Stromal cell of bone marrow (primary cell): ENCODE results near the gene ZNF761.
"Not testable (repeated sequence)": the region's sequence is repeated elsewhere in the genome, so short reads cannot be mapped to it uniquely, and the experiment has no call there.

ENCODE experiments used
- DNase-seq: peaks from one replicate; pipeline ENCODE4 v3.0.0-alpha.2; 2012; ENCODE audit warnings: low read depth

ZNF761 gene

GRCh38 chr19:53460131-53460721 is 28.4 kb downstream of the ZNF761 start:
- DNase-seq: not testable (repeated sequence)

- DNase-seq: no peak
Measured at GRCh38 chr19:53461866-53462265, 30.1 kb downstream of the ZNF761 start.

- no peak for DNase-seq
Measured at GRCh38 chr19:53462861-53463260, 31.1 kb downstream of the ZNF761 start.

- no peak for DNase-seq
Measured at GRCh38 chr19:53463263-53463662, 31.5 kb downstream of the ZNF761 start.

GRCh38 chr19:53466726-53467484 is 35.1 kb downstream of the ZNF761 start:
- DNase-seq: no peak

- peak; percentile 73 for DNase-seq
Measured at GRCh38 chr19:53467485-53468262, 35.9 kb downstream of the ZNF761 start, which contains the start of gene ZNF813. TSS of gene ZNF813 (plus strand) at chr19:53467733. CDS start at chr19:53483823, 16,090 bp downstream.

GRCh38 chr19:53468628-53469027 is 36.8 kb downstream of the ZNF761 start:
- not testable (repeated sequence) for DNase-seq

- DNase-seq: no peak
Measured at GRCh38 chr19:53471916-53472315, 40.1 kb downstream of the ZNF761 start.

- not testable (repeated sequence) for DNase-seq
Measured at GRCh38 chr19:53474832-53475231, 43.0 kb downstream of the ZNF761 start.

GRCh38 chr19:53475470-53475869 is 43.7 kb downstream of the ZNF761 start:
- DNase-seq: not testable (repeated sequence)

- DNase-seq: not testable (repeated sequence)
Measured at GRCh38 chr19:53483751-53484150, 52.0 kb downstream of the ZNF761 start.

GRCh38 chr19:53485046-53486004 is 53.5 kb downstream of the ZNF761 start:
- DNase-seq: no peak

GRCh38 chr19:53492153-53492552 is 60.4 kb downstream of the ZNF761 start:
- DNase-seq: no peak

- DNase-seq: not testable (repeated sequence)
Measured at GRCh38 chr19:53497311-53498023, 65.7 kb downstream of the ZNF761 start.

GRCh38 chr19:53498024-53498395 is 66.2 kb downstream of the ZNF761 start:
- DNase-seq: not testable (repeated sequence)

- not testable (repeated sequence) for DNase-seq
Measured at GRCh38 chr19:53503151-53503550, 71.4 kb downstream of the ZNF761 start.

- DNase-seq: not testable (repeated sequence)
Measured at GRCh38 chr19:53503671-53504364, 72.0 kb downstream of the ZNF761 start.

- DNase-seq: not testable (repeated sequence)
Measured at GRCh38 chr19:53504365-53504703, 72.5 kb downstream of the ZNF761 start.

GRCh38 chr19:53504885-53505284 is 73.1 kb downstream of the ZNF761 start:
- DNase-seq: no peak

- DNase-seq: no peak
Measured at GRCh38 chr19:53506728-53507127, 74.9 kb downstream of the ZNF761 start.
